Activated naive CD8-positive, alpha-beta T cell (primary cell): ENCODE results near the gene RAD21L1.

Experiments used
- H3K27ac Mint-ChIP-seq: one replicate; pipeline ENCODE4 v1.8.0; 2021; ENCODE audit warnings: mixed read lengths
- H3K27me3 Mint-ChIP-seq: one replicate; pipeline ENCODE4 v1.8.0; 2021; ENCODE audit warnings: mixed read lengths
- H3K36me3 Mint-ChIP-seq: one replicate; pipeline ENCODE4 v1.8.0; 2021; ENCODE audit warnings: mixed read lengths
- H3K4me1 Mint-ChIP-seq: one replicate; pipeline ENCODE4 v1.8.0; 2021; ENCODE audit warnings: low read depth, mixed read lengths
- H3K4me3 Mint-ChIP-seq: one replicate; pipeline ENCODE4 v1.8.0; 2021; ENCODE audit warnings: mild to moderate bottlenecking, mixed read lengths
- H3K9me3 Mint-ChIP-seq: one replicate; pipeline ENCODE4 v1.8.0; 2021; ENCODE audit warnings: low read depth, mixed read lengths

Gene RAD21L1

GRCh38 chr20:1189827-1190226 is 36.0 kb upstream of the RAD21L1 start:
- no peak overlapping the region for H3K4me3 Mint-ChIP-seq
- no peaks in the 10 kb centered on the region for H3K27me3 Mint-ChIP-seq
- no peak overlapping the region for H3K27ac Mint-ChIP-seq
- no peaks in the 10 kb centered on the region for H3K36me3 Mint-ChIP-seq
- no peaks in the 10 kb centered on the region for H3K9me3 Mint-ChIP-seq
- H3K4me1 Mint-ChIP-seq, result no peaks in the 10 kb centered on the region

DNA sequence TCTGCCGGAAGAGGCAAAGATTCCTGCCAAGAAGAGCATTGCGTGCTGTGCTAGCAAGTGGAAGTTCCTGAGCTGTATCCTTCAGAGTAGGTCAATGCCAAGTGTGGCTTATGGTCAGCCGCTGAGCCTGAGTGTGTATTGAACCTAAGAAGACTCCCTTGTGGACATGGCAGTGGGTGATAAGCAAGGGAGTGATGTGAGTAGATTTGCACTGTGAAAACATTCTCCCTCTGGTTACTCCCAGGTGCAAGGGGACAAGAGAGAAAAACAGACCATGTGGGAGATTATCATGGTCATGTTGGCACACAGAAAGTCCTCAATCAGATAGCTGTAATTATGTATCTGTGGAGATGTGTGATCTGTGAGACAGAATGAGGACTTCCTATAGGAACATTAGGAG is 35.0 kb upstream of the RAD21L1 start:
- no peaks in the 10 kb centered on the region for H3K27me3 Mint-ChIP-seq
- no peaks in the 10 kb centered on the region for H3K9me3 Mint-ChIP-seq
- no peak overlapping the region for H3K4me3 Mint-ChIP-seq
- no peaks in the 10 kb centered on the region for H3K4me1 Mint-ChIP-seq
- no peak overlapping the region for H3K27ac Mint-ChIP-seq
- no peaks in the 10 kb centered on the region for H3K36me3 Mint-ChIP-seq

DNA sequence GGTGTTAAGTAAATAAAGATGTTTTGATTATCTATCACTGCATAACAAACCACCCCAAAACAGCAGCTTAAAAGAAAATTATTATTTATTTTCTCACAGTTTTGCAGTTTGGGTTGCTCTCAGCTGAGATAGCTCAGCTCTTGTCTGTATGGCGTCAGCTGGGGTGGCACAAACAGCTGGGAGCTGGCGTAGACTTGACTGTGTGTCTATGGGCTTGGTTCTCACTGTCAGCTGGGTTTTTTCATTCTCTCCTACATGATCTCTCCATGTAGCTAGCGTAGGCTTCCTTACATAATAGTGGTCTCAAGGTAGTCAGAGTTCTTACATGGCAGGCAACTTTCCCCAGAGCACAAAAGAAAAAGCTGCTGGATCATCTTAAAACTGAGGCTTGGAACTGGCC is 34.5 kb upstream of the RAD21L1 start:
- Mint-ChIP-seq H3K27me3 (no peaks in the 10 kb centered on the region), H3K36me3 (no peaks in the 10 kb centered on the region), H3K27ac (no peak overlapping the region), H3K4me3 (no peak overlapping the region), H3K4me1 (no peaks in the 10 kb centered on the region), H3K9me3 (peaks cover 1% of the 10 kb centered on the region)

- Mint-ChIP-seq H3K9me3 (peaks cover 6% of the 10 kb centered on the region), H3K4me3 (no peak overlapping the region), H3K36me3 (no peaks in the 10 kb centered on the region), H3K27me3 (no peaks in the 10 kb centered on the region), H3K27ac (no peak overlapping the region), H3K4me1 (peaks cover 6% of the 10 kb centered on the region)
Observed at GRCh38 chr20:1195226-1195625, 30.6 kb upstream of the RAD21L1 start.

- Mint-ChIP-seq H3K4me3 (no peak overlapping the region), H3K9me3 (peaks cover 6% of the 10 kb centered on the region), H3K27ac (no peak overlapping the region)
Observed at GRCh38 chr20:1196634-1197033, 29.2 kb upstream of the RAD21L1 start.

GRCh38 chr20:1197801-1198200 is 28.0 kb upstream of the RAD21L1 start:
- Mint-ChIP-seq H3K4me1 (peaks cover 8% of the 10 kb centered on the region), H3K4me3 (no peak overlapping the region), H3K27ac (no peak overlapping the region), H3K27me3 (no peaks in the 10 kb centered on the region), H3K36me3 (no peaks in the 10 kb centered on the region), H3K9me3 (peaks cover 6% of the 10 kb centered on the region)

More at GRCh38 chr20:1196634-1197033, 29.2 kb upstream of the RAD21L1 start:
- Mint-ChIP-seq H3K4me1 (peaks cover 8% of the 10 kb centered on the region), H3K27me3 (no peaks in the 10 kb centered on the region), H3K36me3 (no peaks in the 10 kb centered on the region)

- H3K27ac Mint-ChIP-seq, result no peak overlapping the region
- H3K36me3 Mint-ChIP-seq, result no peaks in the 10 kb centered on the region
- no peak overlapping the region for H3K4me3 Mint-ChIP-seq
- peaks cover 8% of the 10 kb centered on the region for H3K4me1 Mint-ChIP-seq
- peaks cover 6% of the 10 kb centered on the region for H3K9me3 Mint-ChIP-seq
- no peaks in the 10 kb centered on the region for H3K27me3 Mint-ChIP-seq
Observed at GRCh38 chr20:1198751-1199150, 27.1 kb upstream of the RAD21L1 start.

DNA sequence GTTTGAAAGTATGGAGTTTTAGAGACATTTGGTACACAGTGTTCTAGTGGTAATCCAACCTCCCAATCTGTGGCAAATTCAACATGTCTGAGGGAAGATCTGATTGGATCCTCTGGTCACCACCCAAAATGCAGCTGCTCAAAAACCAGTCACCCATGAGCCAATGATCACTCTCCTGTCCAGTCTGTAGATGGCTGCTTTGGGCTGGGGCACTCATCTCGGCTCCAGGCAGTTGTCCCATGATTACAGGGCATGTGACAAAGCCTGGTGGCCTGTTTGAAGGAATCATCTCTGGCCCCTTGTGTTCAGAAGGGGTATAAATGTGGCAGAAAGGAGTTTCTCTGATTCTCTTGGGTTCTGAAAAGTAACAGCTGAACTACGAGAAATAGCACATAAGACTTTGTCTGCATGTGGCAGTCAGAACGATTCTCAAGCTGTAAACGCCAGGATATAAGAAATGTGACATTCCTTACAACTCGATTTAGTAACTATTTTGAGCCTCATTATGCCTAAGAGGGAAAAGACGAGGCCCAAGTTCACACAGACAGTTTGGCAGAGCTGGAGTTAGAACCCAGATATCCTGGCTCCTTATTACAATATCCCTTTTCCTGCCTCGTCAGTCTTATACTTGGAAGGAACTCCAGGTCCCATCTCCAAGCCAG is 26.5 kb upstream of the RAD21L1 start:
- Mint-ChIP-seq H3K4me3 (no peak overlapping the region), H3K4me1 (peaks cover 8% of the 10 kb centered on the region), H3K27me3 (no peaks in the 10 kb centered on the region), H3K27ac (peak overlapping the region; percentile 16), H3K9me3 (peaks cover 6% of the 10 kb centered on the region), H3K36me3 (no peaks in the 10 kb centered on the region)

- no peaks in the 10 kb centered on the region for H3K36me3 Mint-ChIP-seq
- peaks cover 6% of the 10 kb centered on the region for H3K9me3 Mint-ChIP-seq
- H3K27ac Mint-ChIP-seq, result no peak overlapping the region
- no peak overlapping the region for H3K4me3 Mint-ChIP-seq
- no peaks in the 10 kb centered on the region for H3K27me3 Mint-ChIP-seq
- peaks cover 8% of the 10 kb centered on the region for H3K4me1 Mint-ChIP-seq
Observed at GRCh38 chr20:1199964-1200363, 25.9 kb upstream of the RAD21L1 start.

GRCh38 chr20:1202762-1203504 is 22.9 kb upstream of the RAD21L1 start, which contains the start of gene C20orf202:
Gene C20orf202 (plus strand): TSS chr20:1203454. CDS start chr20:1203586, 132 bp downstream.
- no peaks in the 10 kb centered on the region for H3K36me3 Mint-ChIP-seq

GRCh38 chr20:1203630-1204029 is 22.2 kb upstream of the RAD21L1 start:
- Mint-ChIP-seq H3K27me3 (no peaks in the 10 kb centered on the region), H3K27ac (no peak overlapping the region), H3K9me3 (no peaks in the 10 kb centered on the region), H3K4me1 (peaks cover 8% of the 10 kb centered on the region), H3K4me3 (no peak overlapping the region), H3K36me3 (no peaks in the 10 kb centered on the region)

More at GRCh38 chr20:1202762-1203504, 22.9 kb upstream of the RAD21L1 start, which contains the start of gene C20orf202:
- Mint-ChIP-seq H3K27ac (no peak within 1 kb of the TSS), H3K9me3 (no peaks in the 10 kb centered on the region), H3K4me3 (no peak within 1 kb of the TSS), H3K4me1 (peaks cover 8% of the 10 kb centered on the region), H3K27me3 (no peaks in the 10 kb centered on the region)

DNA sequence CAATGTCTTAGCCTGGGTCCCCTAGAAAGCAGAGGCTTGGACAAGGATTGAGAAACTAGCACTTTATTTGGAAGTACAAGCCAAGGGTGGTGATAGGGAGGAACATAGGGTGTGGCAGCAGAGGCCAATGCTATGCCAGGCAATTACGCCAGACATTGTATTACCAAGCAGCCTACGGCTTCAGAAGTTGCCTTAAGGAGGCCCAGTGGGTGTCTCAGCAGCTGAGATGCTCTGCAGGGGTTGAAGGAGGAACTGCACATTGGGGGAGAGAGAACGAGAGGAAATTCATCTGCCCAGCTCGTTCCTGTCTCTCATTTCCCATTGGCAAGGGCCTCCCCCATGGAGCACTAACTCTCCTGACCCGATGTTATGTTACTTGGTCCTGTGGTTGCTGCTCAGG is 21.7 kb upstream of the RAD21L1 start:
- H3K4me3 Mint-ChIP-seq, result no peak overlapping the region
- H3K36me3 Mint-ChIP-seq, result no peaks in the 10 kb centered on the region
- no peak overlapping the region for H3K27ac Mint-ChIP-seq

GRCh38 chr20:1204576-1204975 is 21.3 kb upstream of the RAD21L1 start:
- H3K9me3 Mint-ChIP-seq, result no peaks in the 10 kb centered on the region
- peaks cover 8% of the 10 kb centered on the region for H3K4me1 Mint-ChIP-seq
- H3K36me3 Mint-ChIP-seq, result no peaks in the 10 kb centered on the region
- no peaks in the 10 kb centered on the region for H3K27me3 Mint-ChIP-seq
- H3K4me3 Mint-ChIP-seq, result no peak overlapping the region
- no peak overlapping the region for H3K27ac Mint-ChIP-seq

More for the DNA sequence above, 21.7 kb upstream of the RAD21L1 start:
- peaks cover 8% of the 10 kb centered on the region for H3K4me1 Mint-ChIP-seq
- no peaks in the 10 kb centered on the region for H3K9me3 Mint-ChIP-seq
- H3K27me3 Mint-ChIP-seq, result no peaks in the 10 kb centered on the region

GRCh38 chr20:1205802-1206201 is 20.0 kb upstream of the RAD21L1 start:
- Mint-ChIP-seq H3K9me3 (no peaks in the 10 kb centered on the region), H3K4me3 (no peak overlapping the region), H3K27me3 (no peaks in the 10 kb centered on the region), H3K27ac (no peak overlapping the region), H3K4me1 (no peaks in the 10 kb centered on the region), H3K36me3 (no peaks in the 10 kb centered on the region)

- H3K27me3 Mint-ChIP-seq, result no peaks in the 10 kb centered on the region
- H3K9me3 Mint-ChIP-seq, result no peaks in the 10 kb centered on the region
- H3K4me1 Mint-ChIP-seq, result no peaks in the 10 kb centered on the region
- H3K27ac Mint-ChIP-seq, result no peak overlapping the region
- no peaks in the 10 kb centered on the region for H3K36me3 Mint-ChIP-seq
- no peak overlapping the region for H3K4me3 Mint-ChIP-seq
Observed at GRCh38 chr20:1206366-1207148, 19.3 kb upstream of the RAD21L1 start.
